Measurements from ENCODE around the gene TBXAS1. TPM values are rescaled to one million over a fixed set of nuclear protein-coding genes. Genes with fewer than 3 reads are reported as not detected.

The TBXAS1 gene
- polyA plus RNA-seq, 3 donors from 2014 or later: 59.6 to 93.3 (median 68.7) TPM

GRCh38 chr7:140022582-140023211 lies 193.6 kb downstream of the TBXAS1 start:
- Mint-ChIP-seq H3K27me3 (ENCODE audit: low read depth in 3 of 3) (peaks cover 0 to 9% (median 3%) of the 10 kb centered on the region in 3 donors), H3K36me3 (peaks cover 13 to 35% (median 14%) of the 10 kb centered on the region in 3 donors), H3K9me3 (no peaks in the 10 kb centered on the region), H3K27ac (peak overlapping the region in 5 of 6 donors; percentile 3 to 74 (median 19)), H3K4me1 (no peaks in the 10 kb centered on the region), H3K4me3 (no peak overlapping the region)
- DNase-seq: no peak

GRCh38 chr7:140023728-140024127 lies 194.7 kb downstream of the TBXAS1 start:
- peaks cover 13 to 42% (median 14%) of the 10 kb centered on the region in 3 donors for H3K36me3 Mint-ChIP-seq
- H3K4me1 Mint-ChIP-seq: no peaks in the 10 kb centered on the region
- H3K4me3 Mint-ChIP-seq: no peak overlapping the region
- peaks cover 0 to 3% (median 0%) of the 10 kb centered on the region in 6 donors for H3K9me3 Mint-ChIP-seq
- no peak overlapping the region for H3K27ac Mint-ChIP-seq
- no peak for DNase-seq
- H3K27me3 Mint-ChIP-seq (ENCODE audit: low read depth in 3 of 3): peaks cover 0 to 9% (median 3%) of the 10 kb centered on the region in 3 donors

- Mint-ChIP-seq H3K27ac (peak overlapping the region in 2 of 6 donors; percentile 43 to 66), H3K27me3 (ENCODE audit: low read depth in 3 of 3) (peaks cover 0 to 9% (median 3%) of the 10 kb centered on the region in 3 donors), H3K36me3 (peaks cover 13 to 45% (median 14%) of the 10 kb centered on the region in 3 donors), H3K4me1 (no peaks in the 10 kb centered on the region), H3K4me3 (no peak overlapping the region), H3K9me3 (peaks cover 0 to 3% (median 0%) of the 10 kb centered on the region in 6 donors)
- DNase-seq: no peak
Measured at GRCh38 chr7:140024585-140024984, 195.5 kb downstream of the TBXAS1 start.

- H3K27ac Mint-ChIP-seq: peak overlapping the region in 2 of 6 donors; percentile 66 to 73
- peaks cover 13 to 50% (median 14%) of the 10 kb centered on the region in 3 donors for H3K36me3 Mint-ChIP-seq
- H3K4me1 Mint-ChIP-seq: no peaks in the 10 kb centered on the region
- DNase-seq: no peak
- H3K9me3 Mint-ChIP-seq: peaks cover 0 to 3% (median 0%) of the 10 kb centered on the region in 6 donors
- peaks cover 0 to 9% (median 3%) of the 10 kb centered on the region in 3 donors for H3K27me3 Mint-ChIP-seq (ENCODE audit: low read depth in 3 of 3)
- no peak overlapping the region for H3K4me3 Mint-ChIP-seq
Measured at GRCh38 chr7:140025241-140025640, 196.2 kb downstream of the TBXAS1 start.

- H3K27ac Mint-ChIP-seq: peak overlapping the region in 1 of 6 donors; percentile 34
- peaks cover 3 to 9% (median 4%) of the 10 kb centered on the region in 3 donors for H3K27me3 Mint-ChIP-seq (ENCODE audit: low read depth in 3 of 3)
- DNase-seq: no peak
- peaks cover 0 to 3% (median 0%) of the 10 kb centered on the region in 6 donors for H3K9me3 Mint-ChIP-seq
- H3K36me3 Mint-ChIP-seq: peaks cover 13 to 53% (median 16%) of the 10 kb centered on the region in 3 donors
- no peak overlapping the region for H3K4me3 Mint-ChIP-seq
- no peaks in the 10 kb centered on the region for H3K4me1 Mint-ChIP-seq
Measured at GRCh38 chr7:140025814-140026433, 196.9 kb downstream of the TBXAS1 start.

- no peak overlapping the region for H3K27ac Mint-ChIP-seq
- H3K36me3 Mint-ChIP-seq: peaks cover 13 to 56% (median 21%) of the 10 kb centered on the region in 3 donors
- no peak overlapping the region for H3K4me3 Mint-ChIP-seq
- no peak for DNase-seq
- no peaks in the 10 kb centered on the region for H3K4me1 Mint-ChIP-seq
- peaks cover 0 to 3% (median 0%) of the 10 kb centered on the region in 6 donors for H3K9me3 Mint-ChIP-seq
- peaks cover 3 to 9% (median 4%) of the 10 kb centered on the region in 3 donors for H3K27me3 Mint-ChIP-seq (ENCODE audit: low read depth in 3 of 3)
Measured at GRCh38 chr7:140026935-140027334, 197.9 kb downstream of the TBXAS1 start.

- Mint-ChIP-seq H3K4me1 (peaks cover 4 to 7% of the 10 kb centered on the region in 2 donors), H3K36me3 (peaks cover 18 to 56% (median 25%) of the 10 kb centered on the region in 3 donors), H3K27ac (no peak overlapping the region), H3K4me3 (no peak overlapping the region), H3K9me3 (peaks cover 0 to 3% (median 0%) of the 10 kb centered on the region in 6 donors), H3K27me3 (ENCODE audit: low read depth in 3 of 3) (peaks cover 3 to 9% (median 4%) of the 10 kb centered on the region in 3 donors)
- no peak for DNase-seq
Measured at GRCh38 chr7:140027858-140028257, 198.8 kb downstream of the TBXAS1 start.

- no peak for DNase-seq
- Mint-ChIP-seq H3K9me3 (peaks cover 0 to 3% (median 0%) of the 10 kb centered on the region in 6 donors), H3K4me3 (no peak overlapping the region), H3K27ac (peak overlapping the region in 2 of 6 donors; percentile 23 to 41), H3K4me1 (peaks cover 4 to 7% of the 10 kb centered on the region in 2 donors), H3K27me3 (ENCODE audit: low read depth in 3 of 3) (peaks cover 3 to 9% (median 4%) of the 10 kb centered on the region in 3 donors), H3K36me3 (peaks cover 21 to 53% (median 25%) of the 10 kb centered on the region in 3 donors)
Measured at GRCh38 chr7:140028311-140028710, 199.2 kb downstream of the TBXAS1 start.

GRCh38 chr7:140029072-140029471 lies 200.0 kb downstream of the TBXAS1 start:
- no peak overlapping the region for H3K4me3 Mint-ChIP-seq
- peaks cover 23 to 54% (median 25%) of the 10 kb centered on the region in 3 donors for H3K36me3 Mint-ChIP-seq

GRCh38 chr7:140031364-140031763 lies 202.3 kb downstream of the TBXAS1 start:
- peaks cover 0 to 3% (median 0%) of the 10 kb centered on the region in 6 donors for H3K9me3 Mint-ChIP-seq
- H3K27me3 Mint-ChIP-seq (ENCODE audit: low read depth in 3 of 3): peaks cover 0 to 4% (median 2%) of the 10 kb centered on the region in 3 donors
- no peak for DNase-seq
- H3K36me3 Mint-ChIP-seq: peaks cover 13 to 50% (median 16%) of the 10 kb centered on the region in 3 donors
- H3K4me1 Mint-ChIP-seq: peaks cover 14 to 18% of the 10 kb centered on the region in 2 donors
- no peak overlapping the region for H3K27ac Mint-ChIP-seq
- no peak overlapping the region for H3K4me3 Mint-ChIP-seq

More at GRCh38 chr7:140029072-140029471, 200.0 kb downstream of the TBXAS1 start:
- Mint-ChIP-seq H3K9me3 (peaks cover 0 to 3% (median 0%) of the 10 kb centered on the region in 6 donors), H3K27me3 (ENCODE audit: low read depth in 3 of 3) (peaks cover 3 to 9% (median 4%) of the 10 kb centered on the region in 3 donors), H3K27ac (peak overlapping the region in 1 of 6 donors; percentile 53), H3K4me1 (peaks cover 4 to 7% of the 10 kb centered on the region in 2 donors)
- DNase-seq: no peak

- DNase-seq: no peak
- H3K36me3 Mint-ChIP-seq: peaks cover 21 to 51% (median 24%) of the 10 kb centered on the region in 3 donors
- H3K9me3 Mint-ChIP-seq: peaks cover 0 to 3% (median 0%) of the 10 kb centered on the region in 6 donors
- no peak overlapping the region for H3K27ac Mint-ChIP-seq
- peaks cover 0 to 5% (median 4%) of the 10 kb centered on the region in 3 donors for H3K27me3 Mint-ChIP-seq (ENCODE audit: low read depth in 3 of 3)
- H3K4me3 Mint-ChIP-seq: no peak overlapping the region
- peaks cover 21 to 30% of the 10 kb centered on the region in 2 donors for H3K4me1 Mint-ChIP-seq
Measured at GRCh38 chr7:140033036-140033435, 204.0 kb downstream of the TBXAS1 start.

GRCh38 chr7:140033779-140034363 lies 204.8 kb downstream of the TBXAS1 start:
- Mint-ChIP-seq H3K27ac (no peak overlapping the region), H3K4me3 (no peak overlapping the region), H3K27me3 (ENCODE audit: low read depth in 3 of 3) (peaks cover 0 to 5% (median 4%) of the 10 kb centered on the region in 3 donors), H3K4me1 (peaks cover 21 to 32% of the 10 kb centered on the region in 2 donors), H3K9me3 (no peaks in the 10 kb centered on the region), H3K36me3 (peaks cover 21 to 44% (median 24%) of the 10 kb centered on the region in 3 donors)
- DNase-seq: no peak

- peaks cover 21 to 38% of the 10 kb centered on the region in 2 donors for H3K4me1 Mint-ChIP-seq
- H3K36me3 Mint-ChIP-seq: peaks cover 21 to 45% (median 28%) of the 10 kb centered on the region in 3 donors
Measured at GRCh38 chr7:140034421-140034820, 205.4 kb downstream of the TBXAS1 start.

More at GRCh38 chr7:140034421-140034820, 205.4 kb downstream of the TBXAS1 start:
- no peaks in the 10 kb centered on the region for H3K9me3 Mint-ChIP-seq
- peaks cover 0 to 5% (median 4%) of the 10 kb centered on the region in 3 donors for H3K27me3 Mint-ChIP-seq (ENCODE audit: low read depth in 3 of 3)
- no peak overlapping the region for H3K27ac Mint-ChIP-seq
- DNase-seq: no peak
- no peak overlapping the region for H3K4me3 Mint-ChIP-seq

All from immature natural killer cell (primary cell).